ENCODE measurements around the gene ARMC8. TPM values are rescaled to one million over a fixed set of nuclear protein-coding genes. Genes with fewer than 3 reads are reported as not detected.

ARMC8 gene
- total RNA-seq, 1 experiment from 2014 or later = 52.6 TPM

DNA sequence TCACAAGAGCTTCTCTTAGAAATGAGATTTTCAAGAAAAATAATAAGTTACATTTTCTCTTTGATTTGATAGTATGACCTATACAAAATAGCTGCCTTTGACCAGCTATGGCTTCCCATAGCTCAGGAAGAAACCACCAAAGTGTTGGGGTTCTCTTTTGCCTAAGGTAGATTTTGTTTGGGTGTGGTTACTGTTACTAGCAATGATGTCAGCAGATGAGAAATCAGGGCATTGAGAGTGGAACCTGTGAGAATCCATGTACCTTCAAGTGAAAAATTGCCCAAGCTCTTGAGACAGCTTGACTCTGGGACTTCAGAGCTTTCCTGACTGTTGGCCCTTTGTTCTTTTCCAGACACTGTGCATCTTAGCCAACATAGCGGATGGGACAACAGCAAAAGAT lies 97.0 kb downstream of the ARMC8 start:
- no peak for DNase-seq
- Mint-ChIP-seq H3K4me3 (ENCODE audit: unreplicated experiment) (no peak overlapping the region), H3K4me1 (ENCODE audit: low read depth, unreplicated experiment) (peaks cover 5% of the 10 kb centered on the region), H3K27me3 (ENCODE audit: insufficient read depth, unreplicated experiment) (no peaks in the 10 kb centered on the region), H3K36me3 (ENCODE audit: insufficient read depth, unreplicated experiment) (peaks cover 21% of the 10 kb centered on the region), H3K9me3 (ENCODE audit: unreplicated experiment) (no peaks in the 10 kb centered on the region), H3K27ac (ENCODE audit: unreplicated experiment) (no peak overlapping the region)
- POLR2A ChIA-PET = no interaction called here
- no peaks in the 10 kb centered on the region; the same call in 1 of the 2 replicates for H3K36me3 ChIP-seq (ENCODE audit: control insufficient read depth, insufficient read depth, low read length)
- TF ChIP-seq, protein P1, sequence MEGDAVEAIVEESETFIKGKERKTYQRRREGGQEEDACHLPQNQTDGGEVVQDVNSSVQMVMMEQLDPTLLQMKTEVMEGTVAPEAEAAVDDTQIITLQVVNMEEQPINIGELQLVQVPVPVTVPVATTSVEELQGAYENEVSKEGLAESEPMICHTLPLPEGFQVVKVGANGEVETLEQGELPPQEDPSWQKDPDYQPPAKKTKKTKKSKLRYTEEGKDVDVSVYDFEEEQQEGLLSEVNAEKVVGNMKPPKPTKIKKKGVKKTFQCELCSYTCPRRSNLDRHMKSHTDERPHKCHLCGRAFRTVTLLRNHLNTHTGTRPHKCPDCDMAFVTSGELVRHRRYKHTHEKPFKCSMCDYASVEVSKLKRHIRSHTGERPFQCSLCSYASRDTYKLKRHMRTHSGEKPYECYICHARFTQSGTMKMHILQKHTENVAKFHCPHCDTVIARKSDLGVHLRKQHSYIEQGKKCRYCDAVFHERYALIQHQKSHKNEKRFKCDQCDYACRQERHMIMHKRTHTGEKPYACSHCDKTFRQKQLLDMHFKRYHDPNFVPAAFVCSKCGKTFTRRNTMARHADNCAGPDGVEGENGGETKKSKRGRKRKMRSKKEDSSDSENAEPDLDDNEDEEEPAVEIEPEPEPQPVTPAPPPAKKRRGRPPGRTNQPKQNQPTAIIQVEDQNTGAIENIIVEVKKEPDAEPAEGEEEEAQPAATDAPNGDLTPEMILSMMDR (IDR thresholded peaks at IDR 0.05; ENCODE audit: insufficient read depth in 1 of 2, low read depth in 1 of 2, low read length in 1 of 2, severe bottlenecking in 1 of 2, unreplicated experiment in 1 of 2) = no peak
- H3K9me3 ChIP-seq = no peaks in the 10 kb centered on the region
- no peaks in the 10 kb centered on the region for H3K4me1 ChIP-seq
- H3K27me3 ChIP-seq (replicated peaks; ENCODE audit: control insufficient read depth, insufficient read depth, low read length) = no peaks in the 10 kb centered on the region
- BruUV-seq (replicated peaks) = no TSS peak
- no peak overlapping the region for H3K4me3 ChIP-seq (ENCODE audit: low read depth, low read length)
- CTCF ChIA-PET = no interaction called here
- intact Hi-C loops (cut with micrococcal nuclease; ENCODE audit: unreplicated experiment) = no loop called here

DNA sequence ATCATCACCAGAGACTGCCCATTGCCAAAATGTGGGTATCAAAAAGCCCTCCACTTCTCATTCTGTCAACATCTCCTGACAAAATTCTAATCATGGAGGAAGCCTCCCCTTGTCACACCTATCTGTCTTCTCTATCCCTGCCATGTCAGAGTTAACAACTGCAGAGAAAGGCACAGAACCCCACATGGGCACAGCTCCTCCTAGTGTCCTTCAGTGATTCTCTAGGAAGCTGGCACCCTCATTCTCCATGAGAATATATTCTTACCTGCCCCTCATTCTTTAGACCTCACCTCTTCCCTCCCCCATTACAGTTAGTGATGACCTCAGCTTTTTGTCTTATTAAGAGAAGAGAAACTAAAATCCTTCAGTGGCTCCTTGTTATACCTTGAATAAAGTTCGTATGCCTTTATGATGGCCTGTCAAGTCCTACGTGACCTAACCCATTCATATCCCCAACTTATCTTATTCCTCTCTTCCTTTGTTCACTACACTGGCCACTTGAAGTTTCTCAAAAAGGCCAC lies 97.9 kb downstream of the ARMC8 start:
- H3K9me3 ChIP-seq = no peaks in the 10 kb centered on the region
- Mint-ChIP-seq H3K36me3 (ENCODE audit: insufficient read depth, unreplicated experiment) (peaks cover 28% of the 10 kb centered on the region), H3K9me3 (ENCODE audit: unreplicated experiment) (no peaks in the 10 kb centered on the region), H3K4me3 (ENCODE audit: unreplicated experiment) (no peak overlapping the region), H3K27me3 (ENCODE audit: insufficient read depth, unreplicated experiment) (no peaks in the 10 kb centered on the region), H3K4me1 (ENCODE audit: low read depth, unreplicated experiment) (peaks cover 5% of the 10 kb centered on the region), H3K27ac (ENCODE audit: unreplicated experiment) (no peak overlapping the region)
- H3K27me3 ChIP-seq (replicated peaks; ENCODE audit: control insufficient read depth, insufficient read depth, low read length) = no peaks in the 10 kb centered on the region
- ChIA-PET POLR2A (no interaction called here), CTCF (interaction anchor here (0.6 kb wide), 1 partner anchor 91 kb away, joined by 3 read pairs; no protein-coding TSS in a partner anchor)
- BruUV-seq (replicated peaks) = no TSS peak
- H3K4me3 ChIP-seq (ENCODE audit: low read depth, low read length) = no peak overlapping the region
- no peaks in the 10 kb centered on the region; the same call in 1 of the 2 replicates for H3K36me3 ChIP-seq (ENCODE audit: control insufficient read depth, insufficient read depth, low read length)
- TF ChIP-seq, protein P1 (IDR thresholded peaks at IDR 0.05; ENCODE audit: insufficient read depth in 1 of 2, low read depth in 1 of 2, low read length in 1 of 2, severe bottlenecking in 1 of 2, unreplicated experiment in 1 of 2) = peak in 1 of 2 experiments; percentile 6
- intact Hi-C loops (cut with micrococcal nuclease; ENCODE audit: unreplicated experiment) = no loop called here
- DNase-seq = no peak
- no peaks in the 10 kb centered on the region for H3K4me1 ChIP-seq

DNA sequence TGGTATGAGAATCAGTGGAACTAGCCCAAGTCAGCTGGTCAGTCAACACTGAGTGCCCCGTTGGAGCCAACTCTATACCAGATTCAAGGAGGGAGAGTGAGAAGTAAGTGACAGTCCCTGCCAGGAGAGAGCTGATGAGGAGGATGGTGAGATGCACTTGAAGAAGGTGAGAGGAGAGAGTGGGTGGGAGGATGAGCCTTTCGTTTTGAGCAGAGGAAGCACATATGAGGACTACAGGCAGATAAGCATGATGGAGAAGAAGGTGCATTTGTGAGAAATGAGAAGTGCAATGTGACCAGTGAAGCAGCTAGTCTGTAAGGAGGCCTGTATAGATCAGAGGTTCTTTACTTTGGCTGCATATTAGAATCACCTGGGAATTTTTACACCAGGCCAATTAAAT lies 102.2 kb downstream of the ARMC8 start:
- CTCF ChIA-PET = no interaction called here

More for the DNA sequence above, 102.2 kb downstream of the ARMC8 start:
- Histone ChIP-seq H3K27me3 (replicated peaks; ENCODE audit: control insufficient read depth, insufficient read depth, low read length) (no peaks in the 10 kb centered on the region), H3K9me3 (no peaks in the 10 kb centered on the region), H3K4me1 (no peaks in the 10 kb centered on the region), H3K4me3 (ENCODE audit: low read depth, low read length) (no peak overlapping the region), H3K36me3 (ENCODE audit: control insufficient read depth, insufficient read depth, low read length) (no peaks in the 10 kb centered on the region; the same call in 1 of the 2 replicates)
- POLR2A ChIA-PET = no interaction called here
- BruUV-seq (replicated peaks) = no TSS peak
- Mint-ChIP-seq H3K9me3 (ENCODE audit: unreplicated experiment) (no peaks in the 10 kb centered on the region), H3K4me1 (ENCODE audit: low read depth, unreplicated experiment) (no peaks in the 10 kb centered on the region), H3K36me3 (ENCODE audit: insufficient read depth, unreplicated experiment) (peaks cover 23% of the 10 kb centered on the region), H3K27me3 (ENCODE audit: insufficient read depth, unreplicated experiment) (no peaks in the 10 kb centered on the region), H3K4me3 (ENCODE audit: unreplicated experiment) (no peak overlapping the region), H3K27ac (ENCODE audit: unreplicated experiment) (no peak overlapping the region)
- intact Hi-C loops (cut with micrococcal nuclease; ENCODE audit: unreplicated experiment) = no loop called here
- TF ChIP-seq, protein P1 (IDR thresholded peaks at IDR 0.05; ENCODE audit: insufficient read depth in 1 of 2, low read depth in 1 of 2, low read length in 1 of 2, severe bottlenecking in 1 of 2, unreplicated experiment in 1 of 2) = no peak
- no peak for DNase-seq

Measured in Caco-2 (cell line).